Transverse colon (tissue), 4 donors: ENCODE results near the gene LTA.

Experiments used
- POLR2A ChIP-seq: fragments of 450-650 bp; IDR thresholded peaks from one replicate; pipeline ENCODE4 v1.6.1; 2016; ENCODE audit warnings: antibody characterized with exemption, mild to moderate bottlenecking, moderate library complexity
- POLR2AphosphoS5 ChIP-seq, 3 donors: sonication (generic); formaldehyde crosslinking; IDR thresholded peaks; one replicate each; pipeline ENCODE4 v1.6.1; 2016; ENCODE audit warnings: antibody characterized with exemption in 3 of 3
- TF ChIP-seq, protein P1 (sequence below), 5 experiments: fragments of 200-600 bp in 3 of 5; fragments of 450-650 bp in 2 of 5; sonication (generic) in 3 of 5; IDR thresholded peaks; 1 replicate in 2 of 5; 2 replicates in 3 of 5; pipeline ENCODE4 v1.5.1; 2016 to 2017; ENCODE audit warnings: antibody characterized with exemption in 5 of 5, inconsistent platforms in 3 of 5, mild to moderate bottlenecking in 2 of 5, moderate library complexity in 1 of 5

DNA sequence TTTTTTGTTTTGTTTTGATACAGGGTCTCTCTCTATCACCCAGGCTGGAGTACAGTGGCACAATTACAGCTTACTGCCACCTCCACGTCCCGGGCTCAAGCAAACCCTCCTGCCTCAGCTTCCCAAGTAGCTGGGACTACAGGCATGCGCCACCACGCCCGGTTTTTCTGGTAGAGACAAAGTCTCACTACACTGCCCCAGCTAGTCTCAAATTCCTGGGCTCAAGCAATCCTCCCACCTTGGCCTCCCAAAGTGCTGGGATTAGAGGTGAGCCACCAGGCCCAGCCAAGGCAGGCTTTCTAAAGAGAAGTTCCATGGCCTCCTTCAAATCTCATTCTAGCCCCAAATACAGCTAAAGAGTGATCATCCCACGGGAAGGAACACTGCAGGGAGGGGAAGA is 38.1 kb upstream of the LTA start:
- no peak for TF ChIP-seq POLR2AphosphoS5 (IDR thresholded peaks at IDR 0.05)
- TF ChIP-seq, protein P1, sequence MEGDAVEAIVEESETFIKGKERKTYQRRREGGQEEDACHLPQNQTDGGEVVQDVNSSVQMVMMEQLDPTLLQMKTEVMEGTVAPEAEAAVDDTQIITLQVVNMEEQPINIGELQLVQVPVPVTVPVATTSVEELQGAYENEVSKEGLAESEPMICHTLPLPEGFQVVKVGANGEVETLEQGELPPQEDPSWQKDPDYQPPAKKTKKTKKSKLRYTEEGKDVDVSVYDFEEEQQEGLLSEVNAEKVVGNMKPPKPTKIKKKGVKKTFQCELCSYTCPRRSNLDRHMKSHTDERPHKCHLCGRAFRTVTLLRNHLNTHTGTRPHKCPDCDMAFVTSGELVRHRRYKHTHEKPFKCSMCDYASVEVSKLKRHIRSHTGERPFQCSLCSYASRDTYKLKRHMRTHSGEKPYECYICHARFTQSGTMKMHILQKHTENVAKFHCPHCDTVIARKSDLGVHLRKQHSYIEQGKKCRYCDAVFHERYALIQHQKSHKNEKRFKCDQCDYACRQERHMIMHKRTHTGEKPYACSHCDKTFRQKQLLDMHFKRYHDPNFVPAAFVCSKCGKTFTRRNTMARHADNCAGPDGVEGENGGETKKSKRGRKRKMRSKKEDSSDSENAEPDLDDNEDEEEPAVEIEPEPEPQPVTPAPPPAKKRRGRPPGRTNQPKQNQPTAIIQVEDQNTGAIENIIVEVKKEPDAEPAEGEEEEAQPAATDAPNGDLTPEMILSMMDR (IDR thresholded peaks at IDR 0.05), result no peak
- peak; percentile 15 for TF ChIP-seq POLR2A
